ENCODE data around the gene DUSP21.

DNA sequence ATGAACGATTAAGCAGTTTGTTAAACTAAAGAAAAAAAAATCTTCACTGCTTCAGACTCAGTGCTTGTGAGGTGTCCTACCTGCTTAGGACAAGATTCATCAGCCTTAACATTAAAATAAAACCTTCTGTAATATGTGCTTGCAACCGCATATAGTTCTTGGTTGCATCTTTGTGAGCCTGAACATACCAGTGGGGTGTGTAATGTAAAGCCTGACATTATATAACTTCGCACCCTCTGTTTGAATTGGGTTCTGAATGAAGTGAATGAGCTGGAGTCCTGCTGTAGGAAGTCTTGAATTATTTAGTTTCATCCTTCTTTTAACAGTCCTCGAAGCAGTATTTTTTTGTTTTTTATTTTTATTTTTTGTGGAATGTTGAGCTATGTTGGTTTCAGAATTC, 32.3 kb downstream of the DUSP21 start:
- TF ChIP-seq POLR2A (IDR thresholded peaks at IDR 0.05; ENCODE audit: low read depth, low read length) (no peak), POLR2AphosphoS5 (IDR thresholded peaks at IDR 0.05; ENCODE audit: low read length) (no peak), MYC (IDR thresholded peaks at IDR 0.05; ENCODE audit: insufficient read depth, insufficient read length, insufficient replicate concordance, low read length, severe bottlenecking) (no peak)
